Osteoblast (primary cell): ENCODE measurements around the gene UNC13D. TPM values are rescaled to one million over a fixed set of nuclear protein-coding genes. Genes with fewer than 3 reads are reported as not detected.
A peak's percentile ranks its signal among the peaks of the same experiment; 100 is the strongest.
"Not testable (repeated sequence)": the region's sequence is repeated elsewhere in the genome, so short reads cannot be mapped to it uniquely, and the experiment has no call there.

Source experiments
- DNase-seq: peaks from one replicate; pipeline ENCODE4 v3.0.0; 2011; ENCODE audit warnings: low spot score, mixed read lengths; ENCODE audit not compliant: insufficient read length; ENCODE audit errors: missing footprints
- H2AFZ ChIP-seq: 2 replicates; pipeline ENCODE4 v1.6.0; 2011; ENCODE audit warnings: mild to moderate bottlenecking, low read length
- H3K27ac ChIP-seq: 2 replicates; pipeline ENCODE4 v1.5.1; 2011; ENCODE audit warnings: mild to moderate bottlenecking, low read depth, low read length, moderate library complexity
- H3K27me3 ChIP-seq: 2 replicates; pipeline ENCODE4 v1.6.0; 2012; ENCODE audit warnings: mild to moderate bottlenecking, control low read depth, inconsistent platforms, low read length, moderate library complexity; ENCODE audit not compliant: insufficient read depth
- H3K36me3 ChIP-seq: 2 replicates; pipeline ENCODE4 v1.5.1; 2011; ENCODE audit warnings: mild to moderate bottlenecking, low read length, control low read depth, moderate library complexity; ENCODE audit not compliant: insufficient read depth
- H3K4me1 ChIP-seq: 2 replicates; pipeline ENCODE4 v1.5.1; 2011; ENCODE audit warnings: mild to moderate bottlenecking, low read length, control low read depth, moderate library complexity; ENCODE audit not compliant: insufficient read depth
- H3K4me2 ChIP-seq: 2 replicates; pipeline ENCODE4 v1.6.0; 2011; ENCODE audit warnings: mild to moderate bottlenecking, low read length; ENCODE audit not compliant: insufficient read depth
- H3K4me3 ChIP-seq: fragments of 200-600 bp; sonication (generic); 3 replicates; pipeline ENCODE4 v1.5.1; 2012; ENCODE audit warnings: mild to moderate bottlenecking, low read length, inconsistent platforms; ENCODE audit not compliant: insufficient read depth
- H3K79me2 ChIP-seq: 2 replicates; pipeline ENCODE4 v1.6.0; 2012; ENCODE audit warnings: mild to moderate bottlenecking, low read length, control low read depth, inconsistent platforms; ENCODE audit not compliant: insufficient read depth
- H3K9me3 ChIP-seq: 2 replicates; pipeline ENCODE4 v1.5.1; 2011; ENCODE audit warnings: low read depth, low read length, control low read depth
- H4K20me1 ChIP-seq: 2 replicates; pipeline ENCODE4 v1.6.0; 2012; ENCODE audit warnings: mild to moderate bottlenecking, low read length, control low read depth; ENCODE audit not compliant: insufficient read depth
- CTCF ChIP-seq: IDR thresholded peaks from 2 replicates; pipeline ENCODE4 v1.5.1; 2011; ENCODE audit warnings: mild to moderate bottlenecking, low read depth, low read length, moderate library complexity; ENCODE audit errors: extremely low read depth
- total RNA-seq: library from RNA; depleted of rRNA; stranded (reverse); fragments of >200 nt; gene quantifications from 2 replicates; pipeline ENCODE4 v1.2.3, GENCODE V29; 2012

UNC13D gene
- total RNA-seq, 1 donor, result 1.1 TPM

- TF ChIP-seq CTCF, result no peak
- Histone ChIP-seq H3K4me1 (peaks cover 6% of the 10 kb centered on the region), H3K27ac (no peak overlapping the region), H3K79me2 (peaks cover 19% of the 10 kb centered on the region), H3K27me3 (no peaks in the 10 kb centered on the region), H3K36me3 (peaks cover 20% of the 10 kb centered on the region), H3K4me3 (no peak overlapping the region), H3K4me2 (no peak overlapping the region), H2AFZ (no peak overlapping the region), H3K9me3 (no peaks in the 10 kb centered on the region), H4K20me1 (peaks cover 9% of the 10 kb centered on the region)
- DNase-seq, result peak; percentile 71
Measured at GRCh38 chr17:75891605-75892555, 47.7 kb upstream of the UNC13D start.

GRCh38 chr17:75891022-75891604, 46.9 kb upstream of the UNC13D start:
- H3K27me3 ChIP-seq, result no peaks in the 10 kb centered on the region
- peaks cover 6% of the 10 kb centered on the region for H3K4me1 ChIP-seq
- H3K9me3 ChIP-seq, result no peaks in the 10 kb centered on the region
- H4K20me1 ChIP-seq, result peaks cover 9% of the 10 kb centered on the region
- no peak overlapping the region for H3K27ac ChIP-seq
- H3K4me3 ChIP-seq, result no peak overlapping the region
- H3K4me2 ChIP-seq, result no peak overlapping the region
- H3K36me3 ChIP-seq, result peaks cover 20% of the 10 kb centered on the region
- no peak for TF ChIP-seq CTCF
- H2AFZ ChIP-seq, result no peak overlapping the region
- peaks cover 19% of the 10 kb centered on the region for H3K79me2 ChIP-seq
- DNase-seq, result peak; percentile 72

- no peak for DNase-seq
- Histone ChIP-seq H3K27ac (no peak overlapping the region), H3K4me1 (no peaks in the 10 kb centered on the region), H3K4me3 (no peak overlapping the region), H2AFZ (no peak overlapping the region), H3K4me2 (no peak overlapping the region), H3K9me3 (no peaks in the 10 kb centered on the region), H4K20me1 (peaks cover 5% of the 10 kb centered on the region), H3K36me3 (peaks cover 20% of the 10 kb centered on the region), H3K79me2 (peaks cover 6% of the 10 kb centered on the region), H3K27me3 (no peaks in the 10 kb centered on the region)
- no peak for TF ChIP-seq CTCF
Measured at GRCh38 chr17:75889454-75889853, 45.2 kb upstream of the UNC13D start.

- Histone ChIP-seq H3K4me1 (no peaks in the 10 kb centered on the region), H2AFZ (no peak overlapping the region), H3K36me3 (peaks cover 20% of the 10 kb centered on the region), H3K4me2 (no peak overlapping the region), H3K79me2 (no peaks in the 10 kb centered on the region), H3K4me3 (no peak overlapping the region), H4K20me1 (peaks cover 5% of the 10 kb centered on the region), H3K27ac (no peak overlapping the region), H3K27me3 (no peaks in the 10 kb centered on the region), H3K9me3 (no peaks in the 10 kb centered on the region)
- peak; percentile 11 for DNase-seq
- no peak for TF ChIP-seq CTCF
Measured at GRCh38 chr17:75888484-75888883, 44.3 kb upstream of the UNC13D start.

GRCh38 chr17:75885860-75886259, 41.7 kb upstream of the UNC13D start:
- H3K4me3 ChIP-seq, H3K79me2 ChIP-seq, H3K9me3 ChIP-seq, H2AFZ ChIP-seq, H3K27ac ChIP-seq, H3K27me3 ChIP-seq, H4K20me1 ChIP-seq, H3K4me1 ChIP-seq, H3K4me2 ChIP-seq, DNase-seq: not testable (repeated sequence)
- H3K36me3 ChIP-seq, result peaks cover 12% of the 10 kb centered on the region
